Endometrial microvascular endothelial cells (primary cell): ENCODE measurements around the gene MCF2L. TPM values are rescaled to one million over a fixed set of nuclear protein-coding genes. Genes with fewer than 3 reads are reported as not detected.

Experiments
- in situ Hi-C: cut with HindIII; loops from 2 replicates; pipeline ENCODE4 v1.10.0; 2017; ENCODE audit warnings: low sequenced_read_pairs, low pct_unique_long_range_greater_than_20kb; ENCODE audit errors: inconsistent ontology term
- total RNA-seq: library from RNA; depleted of rRNA; stranded (reverse); fragments of >200 nt; gene quantifications from one replicate; pipeline ENCODE4 v1.2.3, GENCODE V29; 2015; ENCODE audit errors: inconsistent ontology term

MCF2L gene
- total RNA-seq, 1 donor from 2014 or later = 5.3 TPM

DNA sequence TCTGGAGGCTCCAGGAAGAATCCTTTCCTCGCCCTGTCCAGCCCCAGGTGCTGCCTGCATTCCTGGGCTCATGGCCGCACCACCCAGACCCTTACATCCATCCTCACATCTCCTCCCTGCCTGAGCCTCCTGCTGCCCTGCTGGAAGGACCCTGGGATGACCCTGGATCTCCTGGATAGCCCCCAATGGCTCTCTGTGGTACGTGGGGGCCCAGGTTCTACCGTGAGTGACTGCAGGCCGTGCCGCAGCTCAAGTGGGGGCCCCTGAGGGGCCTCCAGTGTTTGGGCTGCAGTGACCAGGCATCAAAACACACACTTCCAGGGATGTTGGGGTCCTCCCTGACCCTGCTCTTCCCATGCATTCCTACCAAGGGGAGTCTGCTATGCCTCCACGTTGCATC is 8.3 kb upstream of the MCF2L start:
- in situ Hi-C loops = no loop called here

DNA sequence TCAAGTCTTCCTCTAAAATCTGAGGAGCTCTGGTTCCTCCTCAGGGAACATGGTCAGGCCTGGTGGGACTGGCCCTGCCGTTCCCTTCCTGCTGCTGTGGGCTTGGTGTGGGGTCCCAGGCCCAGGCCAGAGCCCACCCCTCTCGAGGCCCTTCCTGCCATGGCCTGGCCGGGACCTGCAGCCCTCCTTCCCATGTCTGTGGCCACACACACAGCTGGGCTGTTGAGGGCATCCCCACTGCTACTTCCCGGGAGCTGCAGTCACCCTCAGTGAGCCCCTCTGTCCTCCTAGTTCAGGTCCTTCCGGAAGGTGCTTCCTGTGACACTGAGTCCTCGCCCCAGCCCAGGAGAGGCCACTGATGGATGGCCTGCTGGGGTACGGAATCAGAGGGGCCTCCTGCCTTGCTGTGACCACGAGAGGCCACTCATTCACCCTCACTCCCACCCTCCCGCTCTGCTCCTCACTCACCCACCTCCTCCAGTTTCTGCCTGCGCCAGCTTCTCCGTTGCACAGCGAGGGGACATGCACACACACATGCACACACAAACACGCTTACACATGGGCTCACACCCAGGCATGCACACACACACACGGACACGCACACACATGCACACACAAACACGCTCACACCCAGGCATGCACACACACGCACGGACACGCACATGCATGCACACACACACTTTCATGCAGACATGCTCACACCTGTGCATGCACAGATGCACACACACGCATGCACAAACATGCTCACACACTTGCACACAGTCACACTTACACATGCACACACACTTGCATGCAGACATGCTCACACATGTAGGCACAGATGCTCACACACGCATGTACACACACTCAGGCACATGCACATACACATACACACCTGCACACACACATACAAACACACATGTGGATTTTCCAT is 7.3 kb upstream of the MCF2L start:
- in situ Hi-C loops = no loop called here

DNA sequence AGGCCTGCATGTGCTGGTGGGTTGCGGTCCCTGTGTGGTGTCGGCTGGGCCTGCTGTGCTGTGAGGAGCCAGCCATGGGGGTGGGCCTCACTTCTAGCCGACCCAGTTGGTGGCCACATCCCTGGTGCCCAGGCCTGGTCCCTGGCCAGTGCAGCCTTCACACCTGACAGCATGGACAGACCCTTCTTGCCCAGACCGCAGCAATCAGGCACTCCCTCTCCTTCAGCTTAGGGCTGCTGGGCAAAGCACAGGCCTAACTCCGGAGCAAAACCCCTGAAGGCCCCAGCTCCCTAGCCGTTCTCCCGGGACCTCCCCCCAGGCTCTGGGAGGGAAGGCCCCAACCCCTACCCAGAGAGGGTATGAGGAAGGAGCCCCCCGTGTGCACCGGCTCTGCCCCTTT is 6.6 kb upstream of the MCF2L start:
- in situ Hi-C loops = no loop called here

DNA sequence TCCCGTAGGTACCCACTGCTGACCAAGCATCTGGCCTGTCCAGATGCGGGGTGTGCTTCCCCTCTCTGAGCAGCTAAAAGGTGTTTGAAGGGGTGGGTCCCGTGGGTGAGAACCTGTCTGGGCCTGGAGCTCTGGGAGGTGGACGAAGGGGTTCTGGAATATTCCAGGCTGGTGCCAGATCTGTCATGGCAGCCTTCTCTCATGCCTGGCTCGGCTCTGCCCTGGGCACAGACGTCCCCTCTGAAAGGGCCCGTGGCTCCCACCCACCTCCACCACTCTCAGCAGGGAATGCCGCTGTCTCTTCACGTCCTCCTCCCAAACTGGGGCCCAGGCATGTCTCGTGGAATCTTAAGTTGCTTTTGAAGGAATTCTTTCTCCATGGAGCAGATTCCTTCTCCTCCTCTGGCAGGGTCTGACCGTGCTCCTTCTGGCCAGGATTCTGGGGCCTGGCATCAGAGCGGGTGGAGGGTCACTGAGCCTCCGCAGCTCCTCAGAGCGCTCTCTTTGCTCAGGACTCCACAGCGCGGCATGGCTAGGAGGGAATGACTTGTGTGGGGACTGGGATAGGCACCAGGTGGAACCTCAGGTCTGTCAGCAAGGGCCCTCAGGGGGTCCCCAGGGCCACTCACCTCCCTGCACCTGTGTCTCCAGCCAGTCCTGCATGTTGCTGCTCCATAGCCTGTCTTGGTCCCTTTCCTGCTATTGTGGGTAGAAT is 5.9 kb upstream of the MCF2L start:
- in situ Hi-C loops = no loop called here

DNA sequence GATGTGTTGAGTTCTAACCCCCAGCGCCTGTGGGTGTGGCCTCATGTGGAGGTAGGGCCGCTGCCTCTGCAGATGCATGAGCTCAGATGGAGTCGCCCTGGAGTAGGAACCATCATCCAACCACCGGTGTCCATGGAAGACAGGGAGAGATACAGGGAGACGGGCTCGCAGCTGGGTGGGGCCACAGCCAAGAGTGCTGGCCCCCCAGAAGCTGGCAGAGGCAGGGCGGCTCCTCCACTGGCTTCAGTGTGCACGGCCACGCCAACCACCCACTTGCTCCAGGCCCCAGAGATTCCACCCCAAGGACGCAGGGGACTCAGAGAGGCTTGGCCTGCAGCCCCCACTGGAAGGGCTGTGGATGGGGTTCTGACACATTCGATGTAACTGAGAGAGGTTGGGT is 5.4 kb upstream of the MCF2L start:
- in situ Hi-C loops = no loop called here

DNA sequence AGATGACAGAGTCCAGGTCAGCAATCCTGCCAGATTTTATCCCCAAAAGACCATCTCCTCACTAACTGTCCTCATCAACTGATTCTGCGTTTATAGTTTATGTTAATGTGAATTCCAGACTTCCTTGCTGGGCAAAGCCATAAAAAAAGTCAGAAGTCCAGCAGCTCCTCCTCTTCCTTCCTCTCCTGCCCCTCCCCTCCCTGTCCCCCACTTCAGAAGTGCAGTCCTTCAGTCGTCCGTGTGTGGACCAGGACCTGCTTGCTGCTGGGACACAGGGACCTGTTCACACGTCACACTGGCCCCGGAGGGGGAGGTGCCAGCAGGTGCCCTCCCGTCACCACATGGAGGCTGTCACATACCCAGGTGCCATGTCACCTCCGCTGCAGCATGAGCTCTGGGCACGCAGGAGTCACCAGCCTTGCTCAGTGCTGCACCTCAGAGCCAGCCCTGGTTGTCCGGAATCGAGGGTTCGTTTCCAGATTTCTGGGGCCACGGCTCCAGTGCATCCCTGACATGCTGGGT is 4.0 kb upstream of the MCF2L start:
- in situ Hi-C loops = no loop called here

DNA sequence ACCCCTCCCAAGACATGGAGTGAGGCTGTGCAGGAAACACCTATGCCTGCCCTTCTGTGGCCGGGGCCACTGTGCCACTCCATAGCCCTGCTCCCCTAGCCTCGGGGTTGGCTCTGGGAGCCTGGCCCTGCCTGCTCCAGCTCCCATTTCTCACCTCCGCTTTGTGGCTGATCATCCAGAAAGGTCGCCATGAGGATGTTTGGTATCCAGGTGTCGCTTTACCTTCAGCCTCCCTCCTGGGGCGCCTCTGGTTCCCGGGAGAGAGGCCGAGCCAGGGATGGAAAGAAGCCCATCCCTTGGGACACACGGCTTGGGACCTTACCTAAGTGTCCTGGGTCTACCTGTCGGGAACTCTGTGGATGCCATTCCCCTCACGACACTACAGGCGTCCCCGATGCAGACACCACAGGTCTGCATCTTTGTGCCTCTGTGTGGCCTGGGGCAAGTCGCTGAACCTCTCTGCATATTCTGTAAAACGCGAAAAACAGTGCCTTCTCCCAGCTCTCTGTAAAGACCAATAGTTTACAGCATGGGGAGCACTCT is 3.4 kb upstream of the MCF2L start:
- in situ Hi-C loops = no loop called here

DNA sequence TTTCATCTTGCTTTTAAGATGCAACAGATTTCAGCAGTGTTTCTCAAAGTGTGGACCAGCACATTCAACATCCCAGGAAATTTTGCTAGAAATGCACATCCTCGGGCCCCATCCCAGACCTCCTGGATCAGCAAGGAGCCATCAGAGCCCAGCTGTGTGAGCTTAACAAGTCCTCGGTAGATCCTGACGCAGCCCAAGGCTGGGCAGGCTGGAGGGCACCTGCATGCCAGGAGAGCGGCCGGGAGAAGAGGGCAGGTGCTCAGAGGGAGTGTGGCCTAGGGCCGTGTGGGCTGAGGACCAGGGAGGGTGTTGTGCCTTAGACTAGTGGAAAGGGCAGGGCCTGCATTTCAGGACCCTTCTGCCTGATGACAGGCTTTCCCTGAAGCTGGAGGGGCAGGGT is 2.2 kb upstream of the MCF2L start:
- in situ Hi-C loops = no loop called here

DNA sequence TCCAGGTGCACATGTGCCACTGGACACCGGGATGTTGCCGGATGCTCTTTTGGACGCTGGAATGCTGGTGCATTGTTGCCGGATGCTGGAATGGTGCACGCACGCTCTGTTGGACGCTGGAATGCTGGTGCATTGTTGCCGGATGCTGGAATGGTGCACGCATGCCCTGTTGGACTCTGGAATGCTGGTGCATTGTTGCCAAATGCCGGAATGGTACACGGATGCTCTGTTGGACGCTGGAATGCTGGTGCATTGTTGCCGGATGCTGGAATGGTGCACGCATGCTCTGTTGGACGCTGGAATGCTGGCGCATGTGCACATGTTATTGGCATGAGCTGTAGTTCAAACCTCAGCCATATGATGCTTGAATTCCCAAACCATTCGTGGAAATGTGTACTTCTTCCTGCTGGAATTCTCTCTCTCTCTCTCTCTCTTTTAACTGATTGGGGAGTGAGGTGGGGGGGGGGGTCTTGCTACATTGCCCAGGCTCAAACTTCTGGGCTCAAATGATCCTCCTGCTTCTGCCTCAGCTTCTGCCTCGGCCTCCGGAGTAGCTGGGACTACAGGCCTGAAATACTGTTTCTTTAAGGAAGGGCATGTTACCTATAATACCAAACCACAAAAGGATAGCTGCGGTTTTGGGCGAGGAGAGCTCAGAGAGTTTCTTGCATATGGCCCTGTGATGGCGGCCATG is 1.2 kb upstream of the MCF2L start:
- in situ Hi-C loops = no loop called here

DNA sequence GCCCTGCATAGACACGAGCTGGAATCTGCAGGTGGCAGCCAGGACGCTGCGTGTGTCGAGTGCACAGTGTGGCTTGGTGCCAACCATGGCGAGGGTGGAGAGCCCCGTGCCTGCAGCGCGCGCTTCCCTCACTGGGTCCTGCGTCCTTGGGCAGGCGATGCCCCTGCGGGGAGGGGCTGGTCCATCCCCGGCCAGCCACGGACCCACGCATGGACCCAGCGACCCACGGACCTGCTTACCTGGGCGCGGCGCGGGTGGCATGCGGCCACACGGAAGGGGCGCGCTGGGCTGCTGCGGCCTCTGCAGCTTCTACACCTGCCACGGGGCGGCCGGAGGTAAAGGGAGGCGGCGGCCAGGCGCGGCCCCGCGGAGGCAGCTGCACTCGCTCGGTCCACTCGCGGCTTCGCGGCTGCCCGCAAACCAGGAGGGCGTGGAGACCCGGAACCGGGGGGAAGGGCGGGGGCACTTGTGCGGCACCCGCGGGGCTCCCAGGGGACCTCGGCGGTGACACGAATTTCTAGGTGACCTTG is 569 bp upstream of the MCF2L start:
- in situ Hi-C loops = no loop called here

DNA sequence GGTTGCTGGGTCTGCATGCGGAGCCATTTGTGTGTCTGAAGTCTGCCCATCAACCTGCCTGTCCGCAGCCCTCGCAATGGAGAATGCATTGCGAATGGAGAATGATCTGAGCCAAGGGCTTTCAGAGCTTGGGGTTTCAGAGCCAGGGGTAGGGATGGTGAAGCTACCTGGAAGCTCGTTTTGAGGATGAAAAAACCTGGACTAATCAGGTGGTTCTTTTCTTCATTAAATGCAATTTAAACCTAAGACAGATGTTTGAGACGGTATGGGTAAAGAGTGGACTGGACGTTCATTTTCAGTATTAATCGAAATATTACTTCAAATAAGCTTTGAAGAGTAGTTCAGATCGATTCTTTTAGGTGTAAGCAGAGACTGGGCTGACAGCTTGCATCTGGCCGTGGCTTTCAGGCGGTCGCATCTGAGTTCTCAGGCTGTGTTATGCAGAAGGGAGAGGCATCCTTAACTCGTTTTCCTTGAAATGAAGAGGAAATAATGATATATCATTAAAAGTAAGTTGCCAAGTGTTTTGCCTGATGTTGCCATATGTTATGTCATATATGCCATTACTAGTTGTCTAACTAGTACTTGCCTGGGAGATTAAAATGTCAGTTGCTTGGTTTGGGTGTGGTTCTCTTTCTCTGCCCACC is 801 bp downstream of the MCF2L start:
- in situ Hi-C loops = no loop called here

DNA sequence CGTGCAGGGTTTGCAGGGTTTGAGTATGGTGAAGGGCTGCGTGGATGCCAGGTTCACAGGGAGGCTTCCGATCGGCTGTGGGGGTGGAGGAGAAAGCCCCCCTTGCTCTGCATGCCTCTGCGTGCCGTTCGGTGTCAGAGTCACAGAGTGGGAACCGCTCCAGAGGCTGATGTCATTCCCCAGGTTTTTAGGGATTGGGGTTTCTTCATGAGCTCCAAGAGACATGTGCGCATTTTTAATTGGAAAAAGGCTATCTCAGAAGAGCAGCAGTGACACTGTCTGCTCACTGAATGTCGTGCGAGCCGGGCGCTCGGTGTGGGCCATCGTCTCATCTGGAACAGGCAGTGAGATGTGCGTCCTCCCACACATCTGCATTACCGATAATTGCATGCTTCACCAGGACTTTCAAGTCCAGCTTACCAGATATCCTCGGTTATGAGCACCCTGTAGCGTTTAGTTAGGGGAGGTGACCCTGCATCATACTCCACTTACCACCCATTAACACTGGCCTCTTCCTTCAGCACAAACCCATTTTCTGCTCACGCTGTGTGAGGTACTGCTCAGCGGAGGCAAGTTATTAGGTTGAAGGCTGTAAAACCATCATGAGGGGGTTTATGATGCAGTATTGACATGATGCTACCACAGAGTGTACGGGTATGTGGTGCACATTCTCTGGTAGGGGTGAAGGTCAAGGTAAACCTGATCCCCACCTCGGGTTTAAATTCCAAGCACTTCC is 1.7 kb downstream of the MCF2L start:
- in situ Hi-C loops = no loop called here

DNA sequence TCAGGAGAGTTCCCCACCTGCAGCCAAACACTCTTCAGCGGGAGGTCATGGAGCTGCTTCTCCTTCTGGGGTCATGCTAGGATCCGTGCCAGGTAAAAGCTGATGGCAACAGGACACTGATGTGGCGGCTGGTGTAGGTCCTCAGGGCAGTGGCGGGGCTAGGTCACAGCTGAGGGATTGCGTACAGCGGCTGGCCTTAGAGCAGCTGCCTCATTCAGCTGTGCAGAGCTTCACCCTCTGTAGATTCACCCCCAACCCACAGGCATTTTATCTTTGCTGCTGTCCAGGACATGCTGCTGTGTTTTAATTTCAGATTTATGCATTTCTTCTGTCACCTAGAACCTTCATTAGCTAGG is 2.3 kb downstream of the MCF2L start:
- in situ Hi-C loops = no loop called here

DNA sequence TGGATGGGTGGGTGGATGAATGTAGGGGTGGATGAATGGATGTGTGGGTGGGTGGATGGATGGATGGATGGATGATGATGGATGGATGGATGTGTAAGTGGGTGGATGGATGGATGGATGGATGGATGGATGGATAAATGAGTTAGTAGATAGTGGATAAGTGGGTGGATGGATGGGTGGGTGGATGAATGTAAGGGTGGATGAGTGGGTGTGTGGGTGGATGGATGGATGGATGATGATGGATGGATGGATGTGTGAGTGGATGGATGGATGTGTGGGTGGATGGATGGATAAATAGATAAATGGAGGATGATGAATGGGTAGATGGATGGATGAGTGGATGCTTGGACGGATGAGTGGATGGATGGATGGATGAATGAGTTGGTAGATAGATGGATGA is 3.2 kb downstream of the MCF2L start:
- in situ Hi-C loops = no loop called here

DNA sequence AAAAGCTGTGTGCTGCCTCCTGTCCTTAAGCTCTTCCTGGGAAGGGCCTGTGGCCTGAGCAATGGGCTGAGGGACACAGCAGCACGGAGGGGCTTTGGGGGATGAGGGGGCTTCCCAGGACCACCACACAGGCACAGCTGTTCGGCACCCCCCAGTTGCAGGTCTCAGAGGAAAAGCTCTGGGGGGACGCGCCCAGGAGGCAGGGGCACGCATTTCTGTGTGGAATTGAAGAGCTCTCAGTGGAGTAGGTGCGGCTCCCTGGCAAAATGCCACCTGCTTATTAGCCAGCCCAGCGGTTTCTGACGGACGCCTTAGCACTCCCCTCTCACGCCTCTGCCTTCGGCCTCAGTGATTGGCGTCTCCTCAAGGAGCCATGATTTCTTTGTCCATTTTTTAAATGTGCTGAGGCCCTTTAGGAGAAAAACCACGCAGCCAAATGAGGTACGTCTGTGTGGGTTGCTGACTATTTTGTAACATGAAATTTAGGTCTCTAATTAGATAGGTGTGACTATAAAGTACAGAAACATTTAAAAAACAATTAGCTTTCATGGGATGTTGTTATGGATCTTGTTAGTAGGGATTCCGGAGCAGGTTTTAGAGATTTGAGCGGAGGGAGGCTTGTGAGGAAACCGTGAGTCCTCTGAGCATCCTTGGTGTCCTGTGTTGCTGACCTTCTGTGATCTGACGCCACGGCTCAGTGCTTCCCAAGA is 4.0 kb downstream of the MCF2L start:
- in situ Hi-C loops = no loop called here

DNA sequence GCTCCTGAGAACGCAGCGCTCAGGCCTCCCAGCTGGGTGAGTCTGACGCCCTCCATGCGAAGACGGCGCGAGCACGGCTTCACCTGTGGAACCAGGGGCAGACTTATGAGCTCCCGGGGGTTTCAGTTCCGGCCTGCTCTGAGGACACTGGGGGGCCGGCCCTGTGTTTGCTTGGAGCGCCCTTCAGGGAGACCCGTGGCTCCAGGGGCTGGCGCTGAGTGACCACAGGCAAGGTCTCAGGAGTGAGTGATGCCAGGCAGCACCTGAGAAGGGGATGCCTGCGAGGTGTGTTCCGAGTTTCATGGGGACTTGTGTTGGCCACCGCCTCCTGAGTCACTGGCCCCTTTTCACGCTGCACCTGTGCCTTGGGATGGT is 4.5 kb downstream of the MCF2L start:
- in situ Hi-C loops = no loop called here

DNA sequence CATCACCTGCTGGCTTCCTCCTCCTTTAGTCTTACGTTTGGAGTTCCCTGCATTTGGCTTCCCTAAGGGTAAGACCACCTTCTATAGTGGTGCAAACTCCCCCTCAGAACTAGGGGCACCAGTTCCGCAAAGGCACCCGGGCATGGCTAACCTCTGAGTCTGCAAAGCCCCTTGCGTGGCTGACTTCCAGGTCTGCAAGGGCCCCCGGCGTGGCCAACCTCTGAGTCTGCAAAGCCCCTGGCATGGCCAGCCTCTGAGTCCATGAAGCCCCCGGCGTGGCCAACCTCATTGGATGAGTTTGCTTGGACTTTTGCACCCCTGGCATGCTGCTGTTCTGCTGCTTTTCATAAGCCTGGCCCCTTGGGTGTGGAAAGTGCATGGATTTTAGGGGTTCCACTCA is 5.1 kb downstream of the MCF2L start:
- in situ Hi-C loops = no loop called here

DNA sequence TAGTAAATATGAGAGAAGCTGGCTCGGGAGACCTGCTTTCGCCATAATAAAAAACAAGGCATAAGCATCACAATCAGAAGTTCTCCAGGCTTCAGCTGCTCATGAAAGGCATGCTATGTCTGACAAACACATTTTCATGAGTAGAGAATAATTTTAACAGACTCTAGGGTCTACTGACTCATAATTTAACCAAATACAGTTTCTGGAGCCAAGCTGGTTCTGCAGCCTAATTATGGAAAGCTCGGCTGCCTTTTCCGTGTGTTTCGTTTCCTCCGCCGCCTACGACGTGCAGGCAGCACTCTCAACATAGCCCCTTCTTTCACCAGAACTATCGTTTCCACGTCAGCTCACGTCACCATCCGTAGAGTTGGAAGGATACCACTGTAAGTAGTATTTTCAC is 5.7 kb downstream of the MCF2L start:
- in situ Hi-C loops = no loop called here
